Progenitor cell of endocrine pancreas (in vitro differentiated cells): ENCODE results near the gene ESPNL. TPM values are rescaled to one million over a fixed set of nuclear protein-coding genes. Genes with fewer than 3 reads are reported as not detected.

Source experiments
- DNase-seq: peaks from one replicate; pipeline ENCODE4 v3.0.0; 2021; ENCODE audit warnings: low spot score; ENCODE audit not compliant: unreplicated experiment
- H3K27ac Mint-ChIP-seq: 2 replicates; pipeline ENCODE4 v1.8.0; 2021; ENCODE audit warnings: mild to moderate bottlenecking, moderate library complexity, mixed read lengths
- H3K27me3 Mint-ChIP-seq: 2 replicates; pipeline ENCODE4 v1.8.0; 2021; ENCODE audit warnings: mixed read lengths
- H3K36me3 Mint-ChIP-seq: 2 replicates; pipeline ENCODE4 v1.8.0; 2022; ENCODE audit warnings: mixed read lengths; ENCODE audit not compliant: insufficient read depth
- H3K4me1 Mint-ChIP-seq: 2 replicates; pipeline ENCODE4 v1.8.0; 2021; ENCODE audit warnings: low read depth, mixed read lengths
- H3K4me3 Mint-ChIP-seq: 2 replicates; pipeline ENCODE4 v1.8.0; 2021; ENCODE audit warnings: low read depth, mild to moderate bottlenecking, moderate library complexity, mixed read lengths
- H3K9me3 Mint-ChIP-seq: 2 replicates; pipeline ENCODE4 v1.8.0; 2021; ENCODE audit warnings: low read depth, mixed read lengths
- CTCF ChIP-seq: fragments of 200-600 bp; sonication (generic); IDR thresholded peaks from one replicate; pipeline ENCODE4 v1.5.0; 2021; ENCODE audit warnings: antibody characterized with exemption, mild to moderate bottlenecking; ENCODE audit not compliant: unreplicated experiment
- total RNA-seq: library from RNA; stranded (reverse); gene quantifications from 2 replicates; pipeline ENCODE4 v1.2.1, GENCODE V29; 2021

ESPNL gene
- total RNA-seq, 1 donor from 2014 or later: 0.31 TPM

- Mint-ChIP-seq H3K9me3 (no peaks in the 10 kb centered on the region), H3K27ac (no peak overlapping the region), H3K27me3 (peaks cover under 1% of the 10 kb centered on the region), H3K4me1 (no peaks in the 10 kb centered on the region), H3K36me3 (no peaks in the 10 kb centered on the region), H3K4me3 (no peak overlapping the region)
- TF ChIP-seq CTCF: no peak
- DNase-seq: no peak
These were observed 23.9 kb downstream of the ESPNL start for GRCh38 chr2:238123991-238124470.

- no peaks in the 10 kb centered on the region for H3K27me3 Mint-ChIP-seq
These were observed 24.5 kb downstream of the ESPNL start for GRCh38 chr2:238124488-238125126.

GRCh38 chr2:238125127-238125885 lies 25.2 kb downstream of the ESPNL start:
- no peak overlapping the region for H3K4me3 Mint-ChIP-seq
- no peaks in the 10 kb centered on the region for H3K27me3 Mint-ChIP-seq
- H3K9me3 Mint-ChIP-seq: no peaks in the 10 kb centered on the region
- no peaks in the 10 kb centered on the region for H3K36me3 Mint-ChIP-seq
- no peaks in the 10 kb centered on the region for H3K4me1 Mint-ChIP-seq
- TF ChIP-seq CTCF: no peak
- DNase-seq: no peak
- no peak overlapping the region for H3K27ac Mint-ChIP-seq

More at GRCh38 chr2:238124488-238125126, 24.5 kb downstream of the ESPNL start:
- no peaks in the 10 kb centered on the region for H3K4me1 Mint-ChIP-seq
- H3K27ac Mint-ChIP-seq: no peak overlapping the region
- no peak for DNase-seq
- no peaks in the 10 kb centered on the region for H3K36me3 Mint-ChIP-seq
- no peak overlapping the region for H3K4me3 Mint-ChIP-seq
- no peak for TF ChIP-seq CTCF
- H3K9me3 Mint-ChIP-seq: no peaks in the 10 kb centered on the region

GRCh38 chr2:238126338-238126737 lies 26.2 kb downstream of the ESPNL start:
- H3K27ac Mint-ChIP-seq: no peak overlapping the region
- no peaks in the 10 kb centered on the region for H3K36me3 Mint-ChIP-seq
- no peak for DNase-seq
- TF ChIP-seq CTCF: no peak
- H3K9me3 Mint-ChIP-seq: no peaks in the 10 kb centered on the region
- no peak overlapping the region for H3K4me3 Mint-ChIP-seq
- H3K27me3 Mint-ChIP-seq: no peaks in the 10 kb centered on the region
- H3K4me1 Mint-ChIP-seq: no peaks in the 10 kb centered on the region

GRCh38 chr2:238126775-238127164 lies 26.6 kb downstream of the ESPNL start:
- no peak for TF ChIP-seq CTCF
- H3K36me3 Mint-ChIP-seq: no peaks in the 10 kb centered on the region
- no peak overlapping the region for H3K27ac Mint-ChIP-seq
- H3K4me1 Mint-ChIP-seq: no peaks in the 10 kb centered on the region
- no peaks in the 10 kb centered on the region for H3K9me3 Mint-ChIP-seq
- no peak overlapping the region for H3K4me3 Mint-ChIP-seq
- no peak for DNase-seq
- H3K27me3 Mint-ChIP-seq: no peaks in the 10 kb centered on the region
